Neural cell (in vitro differentiated cells): ENCODE data around the gene REPIN1. TPM values are rescaled to one million over a fixed set of nuclear protein-coding genes. Genes with fewer than 3 reads are reported as not detected.
A peak's percentile ranks its signal among the peaks of the same experiment; 100 is the strongest.

Experiments
- H2AFZ ChIP-seq: fragments of 200-600, 300-800 bp; sonication (generic), shearing (Covaris generic); 2 replicates; pipeline ENCODE4 v1.6.0; 2014; ENCODE audit warnings: low read depth, mild to moderate bottlenecking, antibody characterized with exemption, low read length, moderate library complexity
- H3F3A ChIP-seq: fragments of 200-600 bp; shearing (Covaris generic); 2 replicates; pipeline ENCODE4 v1.6.1; 2016; ENCODE audit warnings: mild to moderate bottlenecking, moderate library complexity, mixed read lengths, antibody characterized with exemption, low read length; ENCODE audit not compliant: insufficient read depth, poor library complexity, severe bottlenecking
- H3K27ac ChIP-seq: fragments of 200-600, 300-800 bp; sonication (generic), shearing (Covaris generic); 2 replicates; pipeline ENCODE4 v1.5.1; 2014; ENCODE audit warnings: mild to moderate bottlenecking, low read length, moderate library complexity
- H3K27me3 ChIP-seq: fragments of 300-800, 200-600 bp; sonication (generic), shearing (Covaris generic); 2 replicates; pipeline ENCODE4 v1.6.0; 2014; ENCODE audit warnings: mild to moderate bottlenecking, low read depth, low read length, moderate library complexity; ENCODE audit not compliant: insufficient read depth
- H3K36me3 ChIP-seq: fragments of 300-800, 200-600 bp; sonication (generic), shearing (Covaris generic); 2 replicates; pipeline ENCODE4 v1.5.1; 2014; ENCODE audit warnings: mild to moderate bottlenecking, antibody characterized with exemption, low read length, moderate library complexity; ENCODE audit not compliant: insufficient read depth
- H3K4me2 ChIP-seq: fragments of 300-800, 200-600 bp; sonication (generic), shearing (Covaris generic); 2 replicates; pipeline ENCODE4 v1.6.0; 2014; ENCODE audit warnings: mild to moderate bottlenecking, low read length
- H3K4me3 ChIP-seq: fragments of 300-800, 200-600 bp; sonication (generic), shearing (Covaris generic); 2 replicates; pipeline ENCODE4 v1.5.1; 2014; ENCODE audit warnings: mild to moderate bottlenecking, low read length, moderate library complexity
- H3K79me2 ChIP-seq: fragments of 200-600 bp; shearing (Covaris generic); replicated peaks from 2 replicates; pipeline ENCODE4 v1.6.0; 2014; ENCODE audit warnings: mild to moderate bottlenecking, low read length, moderate library complexity; ENCODE audit not compliant: insufficient read depth
- H3K9ac ChIP-seq: fragments of 300-800, 200-600 bp; sonication (generic), shearing (Covaris generic); 2 replicates; pipeline ENCODE4 v1.6.1; 2016; ENCODE audit warnings: mild to moderate bottlenecking, low read length, mixed read lengths
- H3K9me2 ChIP-seq: fragments of 200-600 bp; shearing (Covaris generic); 2 replicates; pipeline ENCODE4 v1.6.1; 2016; ENCODE audit warnings: mild to moderate bottlenecking, low read length, mixed read lengths; ENCODE audit not compliant: insufficient read depth
- H3K9me3 ChIP-seq: fragments of 200-600, 300-800 bp; sonication (generic), shearing (Covaris generic); 2 replicates; pipeline ENCODE4 v1.6.1; 2016; ENCODE audit warnings: mild to moderate bottlenecking, mixed run types, low read length, moderate library complexity, mixed read lengths
- H4K20me1 ChIP-seq: fragments of 200-600 bp; shearing (Covaris generic); 2 replicates; pipeline ENCODE4 v1.6.1; 2016; ENCODE audit warnings: mild to moderate bottlenecking, mixed run types; ENCODE audit not compliant: insufficient read depth
- EP300 ChIP-seq: fragments of 450-650 bp; conservative IDR thresholded peaks from 2 replicates; pipeline ENCODE4 v1.6.1; 2014; ENCODE audit warnings: antibody characterized with exemption, mild to moderate bottlenecking, moderate library complexity; ENCODE audit not compliant: poor library complexity, severe bottlenecking
- EZH2 ChIP-seq: fragments of 200-600, 300-800 bp; shearing (Covaris generic), sonication (generic); IDR thresholded peaks from 2 replicates; pipeline ENCODE4 v1.6.1; 2014; ENCODE audit warnings: antibody characterized with exemption, low read length, borderline replicate concordance, mild to moderate bottlenecking; ENCODE audit not compliant: insufficient read depth, poor library complexity, severe bottlenecking
- MXI1 ChIP-seq: fragments of 450-650 bp; conservative IDR thresholded peaks from 2 replicates; pipeline ENCODE4 v1.6.1; 2014; ENCODE audit warnings: antibody characterized with exemption, mild to moderate bottlenecking; ENCODE audit not compliant: poor library complexity, severe bottlenecking
- POLR2AphosphoS5 ChIP-seq: IDR thresholded peaks from 2 replicates; pipeline ENCODE4 v1.6.1; 2012
- RAD21 ChIP-seq: fragments of 450-650 bp; conservative IDR thresholded peaks from 2 replicates; pipeline ENCODE4 v1.6.1; 2014; ENCODE audit warnings: antibody characterized with exemption, mild to moderate bottlenecking, moderate library complexity
- SMC3 ChIP-seq: fragments of 450-650 bp; conservative IDR thresholded peaks from 2 replicates; pipeline ENCODE4 v1.6.1; 2014; ENCODE audit warnings: antibody characterized with exemption, mild to moderate bottlenecking, moderate library complexity; ENCODE audit not compliant: poor library complexity
- TAF1 ChIP-seq: IDR thresholded peaks from 2 replicates; pipeline ENCODE4 v1.6.1; 2012; ENCODE audit warnings: low read depth
- polyA plus RNA-seq: library from polyadenylated mRNA; depleted of rRNA; stranded (reverse); fragments of >200 nt; gene quantifications from 2 replicates; pipeline ENCODE4 v1.2.3, GENCODE V29; 2014
- TF ChIP-seq, protein P1 (sequence below): fragments of 450-650 bp; IDR thresholded peaks from 2 replicates; pipeline ENCODE4 v1.5.1; 2014; ENCODE audit warnings: antibody characterized with exemption, mild to moderate bottlenecking, moderate library complexity; ENCODE audit not compliant: poor library complexity, severe bottlenecking
- TF ChIP-seq, protein P2 (sequence below): IDR thresholded peaks from 2 replicates; pipeline ENCODE4 v1.6.1; 2012; ENCODE audit warnings: borderline replicate concordance

Gene REPIN1
- polyA plus RNA-seq, 1 donor from 2014 or later, result 95.5 TPM

DNA sequence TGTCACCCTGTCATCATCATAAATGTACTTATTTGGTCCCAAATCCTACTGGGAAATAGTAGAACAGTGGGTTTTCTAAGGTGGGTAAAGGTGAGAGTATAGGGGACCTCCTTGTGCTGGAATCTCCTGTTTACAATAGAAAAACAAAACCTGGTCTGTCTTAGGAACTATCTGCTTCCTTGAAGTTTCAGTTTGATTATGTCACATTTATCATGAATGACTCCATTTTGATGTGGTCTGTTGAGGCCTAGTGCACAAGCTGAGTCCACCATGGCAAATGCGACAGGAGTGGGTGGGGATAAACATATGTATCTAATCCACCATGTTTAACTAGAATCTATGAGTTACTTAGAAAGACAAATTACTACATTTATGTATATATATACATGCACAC lies 13.0 kb upstream of the REPIN1 start (continued):
- TF ChIP-seq, protein P1, sequence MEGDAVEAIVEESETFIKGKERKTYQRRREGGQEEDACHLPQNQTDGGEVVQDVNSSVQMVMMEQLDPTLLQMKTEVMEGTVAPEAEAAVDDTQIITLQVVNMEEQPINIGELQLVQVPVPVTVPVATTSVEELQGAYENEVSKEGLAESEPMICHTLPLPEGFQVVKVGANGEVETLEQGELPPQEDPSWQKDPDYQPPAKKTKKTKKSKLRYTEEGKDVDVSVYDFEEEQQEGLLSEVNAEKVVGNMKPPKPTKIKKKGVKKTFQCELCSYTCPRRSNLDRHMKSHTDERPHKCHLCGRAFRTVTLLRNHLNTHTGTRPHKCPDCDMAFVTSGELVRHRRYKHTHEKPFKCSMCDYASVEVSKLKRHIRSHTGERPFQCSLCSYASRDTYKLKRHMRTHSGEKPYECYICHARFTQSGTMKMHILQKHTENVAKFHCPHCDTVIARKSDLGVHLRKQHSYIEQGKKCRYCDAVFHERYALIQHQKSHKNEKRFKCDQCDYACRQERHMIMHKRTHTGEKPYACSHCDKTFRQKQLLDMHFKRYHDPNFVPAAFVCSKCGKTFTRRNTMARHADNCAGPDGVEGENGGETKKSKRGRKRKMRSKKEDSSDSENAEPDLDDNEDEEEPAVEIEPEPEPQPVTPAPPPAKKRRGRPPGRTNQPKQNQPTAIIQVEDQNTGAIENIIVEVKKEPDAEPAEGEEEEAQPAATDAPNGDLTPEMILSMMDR, result no peak
- TF ChIP-seq TAF1, result no peak

DNA sequence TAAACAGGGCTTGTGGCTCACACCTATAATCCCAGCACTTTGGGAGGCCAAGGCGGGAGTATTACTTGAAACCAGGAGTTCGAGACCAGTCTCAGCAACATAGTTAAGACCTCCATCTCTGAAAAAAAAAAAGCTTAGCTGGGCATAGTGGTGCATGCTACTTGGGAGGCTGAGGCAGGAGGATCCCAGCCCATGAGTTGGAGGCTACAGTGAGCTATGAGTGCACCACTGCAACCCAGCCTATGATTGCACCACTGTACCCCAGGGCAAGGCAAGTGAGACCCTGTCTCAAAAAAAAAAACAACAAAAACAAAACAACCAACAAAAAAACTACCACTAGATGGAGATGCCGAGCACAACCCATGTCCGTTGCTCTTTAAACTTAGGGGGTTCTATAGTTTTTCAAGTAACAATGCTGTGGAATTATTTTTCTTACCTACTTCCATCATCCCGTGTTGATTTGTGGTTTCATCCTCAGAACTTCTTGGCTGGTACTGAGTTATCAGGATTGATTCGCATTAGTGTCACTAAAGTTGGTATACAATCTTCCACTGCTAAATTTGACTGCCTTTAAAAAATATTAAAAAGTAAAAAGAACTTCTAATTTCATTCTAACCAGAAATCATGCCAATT lies 12.2 kb upstream of the REPIN1 start:
- H3K79me2 ChIP-seq, result no peaks in the 10 kb centered on the region
- no peaks in the 10 kb centered on the region for H3K27me3 ChIP-seq
- TF ChIP-seq SMC3 (peak; percentile 60), RAD21 (peak; percentile 40), POLR2AphosphoS5 (no peak), EP300 (no peak), EZH2 (no peak), MXI1 (no peak)
- TF ChIP-seq, protein P2, sequence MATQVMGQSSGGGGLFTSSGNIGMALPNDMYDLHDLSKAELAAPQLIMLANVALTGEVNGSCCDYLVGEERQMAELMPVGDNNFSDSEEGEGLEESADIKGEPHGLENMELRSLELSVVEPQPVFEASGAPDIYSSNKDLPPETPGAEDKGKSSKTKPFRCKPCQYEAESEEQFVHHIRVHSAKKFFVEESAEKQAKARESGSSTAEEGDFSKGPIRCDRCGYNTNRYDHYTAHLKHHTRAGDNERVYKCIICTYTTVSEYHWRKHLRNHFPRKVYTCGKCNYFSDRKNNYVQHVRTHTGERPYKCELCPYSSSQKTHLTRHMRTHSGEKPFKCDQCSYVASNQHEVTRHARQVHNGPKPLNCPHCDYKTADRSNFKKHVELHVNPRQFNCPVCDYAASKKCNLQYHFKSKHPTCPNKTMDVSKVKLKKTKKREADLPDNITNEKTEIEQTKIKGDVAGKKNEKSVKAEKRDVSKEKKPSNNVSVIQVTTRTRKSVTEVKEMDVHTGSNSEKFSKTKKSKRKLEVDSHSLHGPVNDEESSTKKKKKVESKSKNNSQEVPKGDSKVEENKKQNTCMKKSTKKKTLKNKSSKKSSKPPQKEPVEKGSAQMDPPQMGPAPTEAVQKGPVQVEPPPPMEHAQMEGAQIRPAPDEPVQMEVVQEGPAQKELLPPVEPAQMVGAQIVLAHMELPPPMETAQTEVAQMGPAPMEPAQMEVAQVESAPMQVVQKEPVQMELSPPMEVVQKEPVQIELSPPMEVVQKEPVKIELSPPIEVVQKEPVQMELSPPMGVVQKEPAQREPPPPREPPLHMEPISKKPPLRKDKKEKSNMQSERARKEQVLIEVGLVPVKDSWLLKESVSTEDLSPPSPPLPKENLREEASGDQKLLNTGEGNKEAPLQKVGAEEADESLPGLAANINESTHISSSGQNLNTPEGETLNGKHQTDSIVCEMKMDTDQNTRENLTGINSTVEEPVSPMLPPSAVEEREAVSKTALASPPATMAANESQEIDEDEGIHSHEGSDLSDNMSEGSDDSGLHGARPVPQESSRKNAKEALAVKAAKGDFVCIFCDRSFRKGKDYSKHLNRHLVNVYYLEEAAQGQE, result no peak
- TF ChIP-seq, protein P1, result peak; percentile 63
- no peaks in the 10 kb centered on the region for H3F3A ChIP-seq
- no peak overlapping the region for H3K4me2 ChIP-seq
- H3K9ac ChIP-seq, result no peak overlapping the region
- no peak overlapping the region for H2AFZ ChIP-seq
- no peaks in the 10 kb centered on the region for H3K9me3 ChIP-seq
- H3K36me3 ChIP-seq, result no peaks in the 10 kb centered on the region
- no peak overlapping the region for H3K4me3 ChIP-seq
- no peaks in the 10 kb centered on the region for H4K20me1 ChIP-seq
- no peak overlapping the region for H3K27ac ChIP-seq
- H3K9me2 ChIP-seq, result no peaks in the 10 kb centered on the region
